ENCODE data around the gene GCAT. TPM values are rescaled to one million over a fixed set of nuclear protein-coding genes. Genes with fewer than 3 reads are reported as not detected.

GCAT gene
- total and polyA plus RNA-seq, 2 of the 4 experiments (the other 2 are of a cell fraction) = 20.6 to 32.3 TPM

- TF ChIP-seq USF2 (IDR thresholded peaks at IDR 0.05; ENCODE audit: low read depth, low read length) (peak; percentile 73), RCOR1 (IDR thresholded peaks at IDR 0.05; ENCODE audit: insufficient replicate concordance, low read length) (no peak), BHLHE40 (IDR thresholded peaks at IDR 0.05; ENCODE audit: low read depth, low read length) (peak; percentile 48; the same call in 1 of the 2 replicates), MXI1 (IDR thresholded peaks at IDR 0.05; ENCODE audit: borderline replicate concordance, low read depth, low read length) (peak; percentile 94), RAD21 (IDR thresholded peaks at IDR 0.05; ENCODE audit: low read length) (no peak), RFX5 (IDR thresholded peaks at IDR 0.05; ENCODE audit: low read depth, low read length) (no peak)
Observed at GRCh38 chr22:37807410-37808293, at the start of gene GCAT (continued).

All from IMR-90 (cell line).